NCI-H774 (cell line): ENCODE results near the gene EDC3.
"Not testable (repeated sequence)": the region's sequence is repeated elsewhere in the genome, so short reads cannot be mapped to it uniquely, and the experiment has no call there.

Experiments
- DNase-seq: peaks from one replicate; lab custom pipeline; 2025; lab: John Stamatoyannopoulos, UW

Gene EDC3

DNA sequence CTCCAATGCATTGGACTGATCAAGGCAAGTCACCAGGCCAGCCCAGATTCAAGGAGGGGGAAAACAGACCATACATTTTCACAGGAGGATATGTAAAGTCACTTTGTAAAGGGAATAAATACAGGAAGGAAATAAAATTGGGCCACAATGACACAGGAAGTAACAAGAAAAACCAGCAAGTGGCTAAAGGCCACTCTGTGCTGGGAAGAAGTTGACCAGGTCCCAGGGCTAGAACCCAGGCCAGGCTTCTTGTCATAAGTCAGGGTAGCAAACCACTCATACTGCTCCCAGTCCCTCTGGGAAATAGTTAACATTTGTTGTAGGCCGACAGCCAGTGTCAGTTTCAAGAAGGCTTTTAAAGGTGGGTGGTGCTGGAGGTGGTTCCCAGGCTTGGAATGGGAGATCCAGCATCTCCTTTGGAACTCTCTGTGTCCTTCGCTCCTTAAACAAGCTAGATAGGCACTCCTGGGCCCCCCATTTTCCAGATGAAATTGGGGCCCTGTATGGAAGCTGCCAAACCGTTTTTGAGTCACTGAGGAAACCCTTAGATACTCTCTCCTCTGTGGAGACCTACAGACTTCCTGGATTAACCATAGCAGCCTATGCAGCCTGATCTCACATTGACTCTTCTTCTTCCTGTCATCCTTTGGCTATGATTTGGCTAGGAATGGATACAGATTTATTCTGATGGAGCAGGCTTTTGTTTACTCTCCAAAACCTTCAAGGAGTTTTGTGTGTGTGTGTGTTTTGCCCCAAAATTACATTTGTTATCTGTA, 14.7 kb upstream of the EDC3 start:
- DNase-seq: no peak

DNA sequence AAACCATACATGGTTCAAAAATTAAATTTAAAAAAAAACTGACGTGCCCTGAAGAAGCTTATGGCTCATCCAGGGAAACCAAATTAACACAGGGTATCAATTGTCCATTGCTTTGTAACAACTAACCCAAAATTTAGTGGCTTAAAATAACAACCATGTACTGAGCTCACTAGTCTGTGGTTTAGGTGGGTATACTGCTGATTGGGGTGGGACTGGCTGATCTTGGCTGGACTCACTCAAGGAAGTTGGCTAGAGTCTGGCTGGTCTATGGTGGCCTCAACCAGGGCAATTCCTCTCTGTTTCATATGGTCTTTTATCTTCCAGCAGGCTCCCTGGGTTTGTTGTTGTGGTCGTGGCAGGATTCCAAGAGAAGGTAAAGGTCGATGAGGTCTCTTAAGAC, 14.1 kb upstream of the EDC3 start:
- no peak for DNase-seq

DNA sequence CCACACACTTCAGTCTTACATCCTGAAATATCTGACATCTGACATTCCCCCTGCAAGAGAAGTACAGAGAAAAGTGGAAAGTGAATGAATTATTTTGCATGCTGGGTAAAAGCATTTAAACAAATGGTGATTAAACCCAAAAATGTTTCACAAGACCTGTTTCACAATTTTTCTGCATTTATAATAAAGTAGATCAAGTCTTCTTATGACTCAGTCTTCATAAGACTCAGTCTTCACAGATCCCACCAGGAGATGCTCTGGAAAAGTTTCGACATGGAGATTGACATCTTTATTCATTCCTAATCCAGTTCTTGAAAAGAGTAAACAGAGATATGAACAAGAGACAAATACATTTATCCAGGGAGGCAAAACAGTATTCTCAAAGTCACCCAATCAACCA, 13.2 kb upstream of the EDC3 start:
- no peak for DNase-seq

DNA sequence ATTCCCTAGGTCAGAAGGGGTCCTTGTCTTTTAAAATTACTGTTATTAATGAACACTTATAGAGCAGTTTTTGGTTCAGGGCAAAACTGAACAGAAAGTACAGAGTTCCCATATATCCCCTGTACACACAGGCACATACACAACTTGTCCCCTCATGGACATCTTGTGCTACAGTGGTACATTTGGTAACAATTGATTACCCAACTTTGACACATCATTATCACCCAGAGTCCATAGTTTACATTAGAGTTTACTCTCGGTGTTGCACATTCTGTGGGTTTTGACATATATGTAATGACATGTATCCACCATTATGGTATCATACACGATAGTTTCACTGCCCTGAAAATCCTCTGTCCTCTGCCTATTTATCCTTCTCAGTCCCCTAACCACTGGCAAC, 984 bp upstream of the EDC3 start:
- no peak for DNase-seq

DNA sequence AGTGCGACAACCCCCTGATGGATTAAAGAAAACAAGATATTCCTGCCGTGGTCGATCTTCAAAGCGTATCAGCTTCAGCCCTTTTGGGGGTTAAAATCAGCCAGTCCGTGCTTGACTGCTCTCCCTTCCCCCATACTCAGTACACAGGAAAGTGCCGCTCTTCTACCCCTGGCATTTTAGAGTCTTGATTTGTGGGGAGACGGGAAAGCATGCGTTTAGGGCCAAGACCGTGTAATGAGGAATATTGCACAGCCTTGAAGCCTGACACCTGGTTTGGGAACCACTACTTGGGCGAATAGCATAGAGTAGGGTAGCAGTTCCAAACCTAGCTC, 540 bp upstream of the EDC3 start:
- DNase-seq: no peak

DNA sequence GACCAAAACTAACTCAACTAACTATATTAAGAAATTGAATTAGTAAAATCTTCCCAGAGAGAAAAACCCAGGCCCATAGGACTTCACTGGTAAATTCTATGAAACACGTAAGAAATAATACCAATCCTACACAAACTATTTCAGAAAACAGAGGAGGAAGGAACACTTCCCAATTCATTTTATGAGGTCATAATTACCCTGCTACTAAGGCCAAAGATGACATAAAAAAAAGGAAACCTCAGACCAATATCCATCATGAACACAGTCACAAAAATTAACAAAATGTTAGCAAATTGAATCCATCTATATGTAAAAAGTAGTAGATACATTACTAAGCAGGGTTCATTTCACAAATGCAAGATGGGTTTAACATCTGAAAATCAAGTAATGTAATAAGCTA, 3.5 kb downstream of the EDC3 start:
- DNase-seq: no peak

DNA sequence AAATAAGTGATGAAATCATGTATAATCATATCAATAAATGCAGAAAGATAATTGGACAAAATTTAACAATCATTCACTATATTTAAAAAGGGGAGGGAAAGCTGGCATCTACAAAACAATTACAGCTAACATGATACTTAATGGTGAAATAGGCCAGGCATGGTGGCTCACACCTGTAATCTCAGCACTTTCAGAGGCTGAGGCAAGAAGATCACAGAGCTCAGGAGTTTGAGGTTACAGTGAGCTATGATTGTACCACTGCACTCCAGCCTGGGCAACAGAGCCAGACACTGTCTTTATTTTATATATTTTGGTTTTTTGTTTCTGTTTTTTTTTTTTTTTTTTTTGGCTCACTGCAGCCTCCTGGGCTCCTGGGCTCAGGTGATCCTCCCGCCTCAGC, 12.1 kb downstream of the EDC3 start:
- no peak for DNase-seq

DNA sequence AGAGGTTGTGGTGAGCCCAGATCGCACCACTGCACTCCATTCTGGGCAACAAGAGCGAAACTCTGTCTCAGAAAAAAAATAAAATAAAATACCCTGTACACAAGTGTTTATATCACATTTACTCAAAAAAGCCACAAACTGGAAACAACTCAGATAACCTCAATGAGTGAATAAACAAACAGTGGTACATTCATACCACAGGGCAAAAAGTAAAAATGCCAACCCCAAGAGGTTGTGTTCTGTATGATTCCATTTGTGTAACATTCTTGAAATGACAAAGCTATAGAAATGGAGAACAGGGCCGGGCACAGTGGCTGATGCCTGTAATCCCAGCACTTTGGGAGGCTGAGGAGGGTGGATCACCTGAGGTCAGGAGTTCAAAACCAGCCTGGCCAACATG, 12.9 kb downstream of the EDC3 start:
- no peak for DNase-seq

DNA sequence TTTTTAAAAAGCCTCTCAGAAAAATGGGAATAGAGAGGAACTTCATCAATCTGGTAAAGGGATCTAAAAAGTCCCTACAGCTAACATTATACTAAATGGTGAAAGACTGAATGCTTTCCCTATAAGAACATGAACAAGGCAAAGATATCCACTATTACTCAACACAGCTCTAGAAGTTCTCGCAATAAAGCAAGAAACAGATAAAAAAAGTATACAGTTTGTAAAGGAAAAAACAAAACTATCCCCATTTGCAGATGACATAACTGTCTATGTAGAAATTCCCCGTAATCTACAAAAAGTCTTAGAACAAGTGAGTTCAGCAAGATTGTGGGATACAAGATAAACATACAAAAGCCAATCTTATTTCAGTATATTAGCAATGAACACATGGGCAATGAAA, 15.4 kb downstream of the EDC3 start:
- DNase-seq: no peak

DNA sequence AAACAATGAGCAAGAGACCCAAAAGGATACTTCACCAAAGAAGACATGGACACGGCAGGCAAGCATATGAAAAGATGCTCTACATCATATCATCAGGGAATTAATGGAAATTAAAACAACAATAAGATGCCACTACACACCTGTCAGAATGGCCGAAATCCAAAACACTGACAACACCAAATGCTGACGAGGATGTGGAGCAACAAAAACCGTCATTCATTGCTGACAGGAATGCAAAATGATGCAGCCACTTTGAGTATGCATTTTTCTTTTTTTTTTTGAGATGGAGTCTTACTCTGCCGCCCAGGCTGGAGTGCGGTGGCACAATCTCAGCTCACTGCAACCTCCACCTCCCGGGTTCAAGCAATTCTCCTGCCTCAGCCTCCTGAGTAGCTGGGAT, 19.0 kb downstream of the EDC3 start:
- no peak for DNase-seq

DNA sequence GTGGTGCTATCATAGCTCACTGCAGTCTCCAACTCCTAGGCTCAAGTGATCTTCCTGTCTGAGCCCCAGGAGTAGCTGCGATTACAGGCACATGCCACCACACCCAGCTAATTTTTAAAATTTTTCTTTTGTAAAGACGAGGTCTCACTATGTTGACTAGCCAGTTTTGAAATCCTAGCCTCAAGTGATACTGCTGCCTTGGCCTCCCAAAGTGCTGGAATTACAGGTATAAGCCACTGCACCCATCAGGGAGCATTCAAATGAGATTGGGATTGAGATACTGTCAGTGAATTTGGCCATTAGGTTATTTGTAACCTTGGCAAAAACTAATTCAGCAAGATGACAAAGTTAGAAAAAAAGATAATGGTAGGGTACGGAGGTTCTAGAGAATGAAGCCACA, 21.7 kb downstream of the EDC3 start:
- DNase-seq: no peak

DNA sequence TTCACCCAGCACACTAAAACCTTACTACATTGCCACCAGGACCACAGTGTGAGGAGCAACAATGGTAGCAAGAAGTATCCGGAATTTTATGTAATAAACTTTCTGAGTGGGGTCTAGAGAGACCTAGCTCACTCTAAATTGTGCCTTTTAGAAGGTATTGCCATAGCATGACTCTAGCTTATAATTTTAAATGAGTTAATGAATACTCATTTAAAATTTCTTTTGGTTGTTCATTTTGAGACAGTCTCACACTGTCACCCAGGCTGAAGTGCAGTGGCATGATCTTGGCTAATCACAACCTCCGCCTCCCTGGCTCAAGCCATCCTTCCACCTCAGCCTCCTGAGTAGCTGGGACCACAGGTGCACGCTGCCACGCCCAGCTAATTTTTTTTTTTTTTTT, 26.2 kb downstream of the EDC3 start:
- no peak for DNase-seq

DNA sequence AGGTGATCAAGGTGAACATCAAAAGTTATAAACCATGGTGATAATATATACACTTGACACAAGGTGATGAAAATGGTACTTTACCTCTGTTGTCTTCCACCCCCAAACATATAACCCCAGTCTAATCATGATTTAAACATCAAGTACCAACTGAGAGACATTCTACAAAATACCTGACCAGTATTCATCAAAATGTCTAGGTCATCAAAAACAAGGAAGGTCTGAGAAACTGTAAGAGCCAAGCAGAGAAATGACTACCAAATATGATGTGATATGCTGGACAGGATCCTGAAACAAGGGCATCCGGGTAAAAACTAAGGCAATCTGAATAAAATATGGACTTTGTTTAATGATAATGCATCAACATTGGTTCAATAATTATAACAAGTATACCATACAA, 27.8 kb downstream of the EDC3 start:
- no peak for DNase-seq

DNA sequence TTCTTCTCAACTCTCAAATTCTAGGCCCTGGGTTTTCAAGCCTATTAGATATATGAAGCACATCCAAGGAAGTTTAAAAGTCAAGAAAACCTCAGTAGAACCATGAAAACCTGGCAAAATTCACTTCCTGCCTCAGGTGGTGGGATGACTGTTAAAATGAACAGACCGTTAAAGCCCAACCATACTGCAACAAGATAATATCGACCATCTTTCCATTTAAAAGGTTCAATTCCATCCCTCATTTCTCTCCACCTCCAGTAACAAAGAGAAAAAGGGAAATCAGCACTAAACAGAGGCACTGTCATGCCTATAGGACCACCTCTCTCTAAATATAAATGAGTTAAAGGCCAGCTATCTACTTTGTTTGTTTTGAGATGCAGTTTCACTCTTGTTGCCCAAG, 31.2 kb downstream of the EDC3 start:
- no peak for DNase-seq

DNA sequence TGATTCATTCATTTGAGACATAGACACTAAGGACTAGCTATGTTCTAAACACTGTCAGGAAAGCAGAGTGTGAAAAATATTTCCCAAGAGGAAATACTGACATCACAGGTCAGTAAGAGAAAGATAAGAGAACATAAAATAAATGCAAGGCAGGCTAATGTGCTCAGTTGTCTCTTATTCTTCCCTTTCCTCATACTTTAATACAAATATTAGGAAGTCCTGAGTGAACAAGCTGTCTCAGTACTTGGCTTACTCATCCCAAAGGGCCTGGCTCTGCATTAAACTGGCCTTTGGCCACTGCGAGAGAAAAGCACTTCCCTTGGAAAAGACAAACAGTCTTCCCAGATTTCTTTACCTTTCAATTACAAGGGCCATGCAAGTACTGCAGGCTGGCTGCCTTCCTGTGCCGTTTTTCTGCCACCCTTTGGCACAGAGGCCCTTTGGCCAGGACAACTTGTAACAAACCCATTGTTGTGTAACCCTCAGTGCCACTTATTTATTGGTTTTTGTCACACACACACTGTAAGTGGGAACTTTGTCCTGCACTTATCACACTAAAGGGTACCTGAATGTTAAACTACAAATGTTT, 31.7 kb downstream of the EDC3 start:
- DNase-seq: no peak

DNA sequence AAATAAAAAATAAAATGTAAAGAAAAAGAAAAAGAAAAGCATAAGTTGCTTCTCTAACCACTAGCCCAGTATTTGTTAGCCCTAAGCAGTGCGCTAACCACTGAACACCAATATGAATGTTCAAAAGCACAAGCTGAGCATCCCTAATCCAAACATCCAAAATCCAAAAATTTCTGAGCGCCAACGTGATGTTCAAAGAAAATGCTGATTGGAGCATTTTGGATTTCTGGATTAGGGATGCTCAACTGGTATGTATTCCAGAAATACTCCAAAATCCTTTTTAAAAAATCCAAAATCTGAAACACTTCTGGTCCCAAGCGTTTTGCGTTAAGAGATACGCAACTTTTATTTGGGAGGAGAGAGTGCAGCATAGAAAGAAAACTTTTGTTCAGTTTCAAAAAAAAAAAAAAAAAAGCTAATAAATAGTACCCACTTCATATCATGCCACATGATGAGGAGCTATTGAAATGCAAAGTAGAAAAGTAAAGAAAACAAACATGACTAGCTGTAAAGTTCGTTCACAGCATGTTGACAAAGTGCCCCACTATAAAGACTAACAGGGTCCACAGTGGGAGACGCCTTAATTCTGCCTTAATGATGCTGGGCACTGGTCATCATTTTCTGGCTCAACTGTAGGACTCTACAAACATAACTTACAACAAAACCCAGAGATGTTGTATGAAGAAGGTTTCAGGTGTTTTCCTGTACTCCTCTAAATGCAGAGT, 32.4 kb downstream of the EDC3 start:
- no peak for DNase-seq

DNA sequence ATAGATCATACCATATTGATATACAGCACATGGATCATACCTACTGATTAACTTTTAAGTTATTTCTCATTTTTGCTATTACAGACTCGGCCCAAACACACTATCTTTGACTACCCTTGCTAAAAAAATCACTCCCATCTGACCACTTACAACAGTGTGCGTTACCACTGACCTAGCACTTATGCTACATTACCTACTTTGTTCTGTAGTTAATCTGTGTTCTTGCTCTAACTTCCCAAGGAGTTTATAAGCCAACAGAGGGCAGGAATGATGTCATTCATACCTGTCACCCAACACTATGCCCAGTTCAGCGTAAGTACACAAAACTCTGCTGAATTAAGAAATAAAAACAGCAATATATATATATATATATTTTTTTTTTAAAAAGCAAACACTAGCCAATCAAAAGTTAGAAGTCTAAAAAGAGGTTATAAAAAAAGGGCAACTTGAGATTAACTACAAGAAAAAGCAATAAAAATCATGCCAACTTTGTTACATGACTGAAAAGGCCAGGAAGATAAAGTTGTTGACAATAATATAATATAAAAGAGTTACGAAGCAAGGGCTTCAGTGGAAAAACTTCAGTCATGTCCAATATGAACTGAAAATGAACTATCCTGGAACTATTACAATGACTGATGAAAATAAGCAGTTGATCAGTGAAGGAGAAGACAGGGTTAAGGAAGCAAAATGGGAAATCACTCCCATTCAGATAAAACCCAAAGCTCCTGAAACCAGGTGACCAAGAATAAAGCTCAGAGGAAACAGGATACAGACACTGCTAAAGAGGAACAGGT, 33.6 kb downstream of the EDC3 start:
- no peak for DNase-seq

DNA sequence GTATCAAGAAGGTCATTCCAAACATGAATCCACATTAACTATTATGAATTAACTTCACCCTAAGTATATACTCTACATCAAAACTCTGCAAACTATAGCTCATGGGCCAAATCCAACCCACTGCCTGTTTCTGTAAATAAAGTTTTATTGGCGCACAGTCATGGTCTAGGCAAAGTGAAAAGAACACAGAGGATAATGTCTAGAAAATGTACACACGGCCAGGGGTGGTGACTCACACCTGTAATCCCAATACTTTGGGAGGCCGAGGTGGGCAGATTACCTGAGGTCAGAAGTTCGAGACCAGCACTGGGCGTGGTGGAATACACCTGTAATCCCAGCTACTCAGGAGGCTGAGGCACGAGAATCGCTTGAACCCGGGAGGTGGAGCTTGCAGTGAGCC, 34.5 kb downstream of the EDC3 start:
- DNase-seq: not testable (repeated sequence)

DNA sequence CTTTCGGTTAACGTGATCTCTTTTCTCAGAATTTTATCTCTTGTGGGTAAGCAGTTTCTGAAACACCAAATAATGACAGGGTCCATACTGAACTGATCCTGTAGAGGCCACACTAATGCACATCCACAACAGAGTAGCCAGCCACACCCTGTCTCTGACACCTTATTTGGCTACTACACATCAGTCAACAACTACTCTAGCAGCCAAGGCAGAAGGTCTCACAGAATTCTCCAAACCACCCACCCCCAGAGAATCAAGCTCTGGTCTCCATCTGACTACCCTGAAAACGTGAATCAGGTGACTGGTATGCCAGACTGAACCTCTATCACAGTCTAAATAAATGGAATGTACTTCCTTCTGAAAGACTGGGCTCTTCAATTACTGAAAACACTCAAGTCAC, 38.0 kb downstream of the EDC3 start:
- no peak for DNase-seq

DNA sequence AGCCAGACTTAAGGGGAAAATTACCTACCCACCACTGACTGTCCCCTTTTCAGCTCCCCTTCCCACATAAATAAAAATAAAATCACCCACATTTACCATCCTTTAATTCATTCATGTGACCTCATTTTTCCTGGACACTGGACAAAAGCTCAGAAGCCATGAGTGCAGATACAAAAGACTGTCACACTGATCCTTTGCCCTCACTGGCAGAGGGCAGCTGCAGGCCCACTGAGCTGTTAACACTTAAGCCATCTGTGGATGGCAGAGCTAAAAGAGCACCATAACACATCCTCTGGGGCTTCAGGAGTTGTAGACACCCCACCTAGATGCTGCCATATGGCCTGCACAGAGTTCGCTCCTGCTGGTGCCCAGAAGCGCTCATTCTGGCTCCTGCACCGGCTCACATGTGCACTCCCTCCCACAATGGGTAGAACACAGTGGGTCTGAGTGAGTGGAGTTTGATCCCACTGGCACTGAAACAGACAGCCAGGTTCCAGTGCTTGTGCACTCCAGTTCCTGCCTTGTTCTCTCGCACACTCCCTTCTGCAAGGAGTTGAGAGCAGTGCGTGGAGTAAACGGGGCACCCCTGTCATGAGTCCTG, 38.8 kb downstream of the EDC3 start:
- no peak for DNase-seq

DNA sequence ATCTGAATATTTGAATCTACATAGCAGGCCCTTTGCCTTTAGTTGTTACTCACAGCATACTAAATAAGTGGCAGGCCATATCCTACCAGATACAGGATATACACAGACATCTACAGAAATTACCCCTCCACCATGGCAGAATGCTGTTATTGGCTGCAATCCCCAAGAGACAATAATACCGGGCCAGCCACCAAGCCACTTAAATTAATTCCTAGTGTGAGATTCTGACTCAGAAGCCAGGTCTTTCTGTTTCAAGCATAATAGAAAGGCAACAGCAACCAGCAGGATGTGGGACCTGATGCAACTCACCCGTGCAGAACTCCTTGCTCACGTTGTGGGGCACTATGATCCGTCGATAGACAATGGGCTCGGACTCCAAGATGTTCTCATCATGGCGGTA, 40.4 kb downstream of the EDC3 start:
- DNase-seq: no peak

DNA sequence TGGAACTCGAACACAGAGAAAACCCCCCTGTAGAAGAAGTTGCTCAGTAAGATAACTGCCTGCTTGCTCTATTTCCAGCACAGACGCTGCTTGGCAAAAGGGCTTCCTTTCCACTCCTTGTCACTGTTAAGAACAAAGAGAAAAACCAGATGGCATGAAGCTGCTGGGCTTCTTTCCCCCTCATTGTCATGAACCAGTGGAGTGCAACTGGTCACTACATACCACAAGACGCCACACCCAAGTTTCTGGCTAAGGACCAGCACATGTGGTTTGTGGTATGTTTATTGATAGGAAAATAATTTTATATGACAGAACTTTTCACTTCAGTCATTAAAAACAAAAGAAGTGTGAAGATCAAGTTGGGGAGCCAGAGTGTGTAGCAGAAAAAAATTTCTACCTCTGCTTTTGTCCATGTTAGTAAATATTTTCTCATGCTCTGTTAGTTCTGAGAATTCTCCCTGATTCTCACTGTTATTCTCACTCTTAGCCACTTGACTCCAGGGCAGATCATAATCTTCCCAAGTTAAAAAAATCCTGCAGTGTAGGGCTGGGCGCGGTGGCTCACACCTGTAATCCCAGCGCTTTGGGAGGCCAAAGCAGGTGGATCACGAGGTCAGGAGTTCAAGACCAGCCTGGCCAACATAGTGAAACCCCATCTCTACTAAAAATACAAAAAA, 42.3 kb downstream of the EDC3 start:
- DNase-seq: no peak
